Kidney tubule cell (primary cell): ENCODE results near the gene FCN3.
A peak's percentile ranks its signal among the peaks of the same experiment; 100 is the strongest.

Experiments used
- DNase-seq: peaks from one replicate; pipeline ENCODE4 v3.0.0-alpha.2; 2018; ENCODE audit warnings: low spot score

FCN3 gene

DNA sequence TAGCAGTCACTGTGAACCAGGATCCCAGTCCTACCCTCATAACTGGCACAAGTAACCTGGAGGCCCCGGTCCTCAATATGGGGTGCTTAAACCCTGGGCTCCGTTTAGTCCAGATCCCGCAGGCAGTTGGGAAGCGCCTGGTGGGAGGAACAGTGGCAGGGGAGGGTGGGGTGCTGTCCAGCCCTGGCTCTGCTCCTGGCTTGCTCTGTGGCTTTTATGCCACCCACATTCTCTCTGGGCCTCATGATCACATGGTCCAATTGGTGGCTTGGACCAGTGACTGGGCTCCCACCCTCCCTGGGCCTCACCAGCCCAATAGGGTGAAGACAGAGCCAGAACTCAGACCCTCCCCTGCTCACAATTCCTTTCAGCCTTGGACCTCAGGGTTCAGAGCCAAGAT is 5.6 kb upstream of the FCN3 start:
- DNase-seq: no peak

DNA sequence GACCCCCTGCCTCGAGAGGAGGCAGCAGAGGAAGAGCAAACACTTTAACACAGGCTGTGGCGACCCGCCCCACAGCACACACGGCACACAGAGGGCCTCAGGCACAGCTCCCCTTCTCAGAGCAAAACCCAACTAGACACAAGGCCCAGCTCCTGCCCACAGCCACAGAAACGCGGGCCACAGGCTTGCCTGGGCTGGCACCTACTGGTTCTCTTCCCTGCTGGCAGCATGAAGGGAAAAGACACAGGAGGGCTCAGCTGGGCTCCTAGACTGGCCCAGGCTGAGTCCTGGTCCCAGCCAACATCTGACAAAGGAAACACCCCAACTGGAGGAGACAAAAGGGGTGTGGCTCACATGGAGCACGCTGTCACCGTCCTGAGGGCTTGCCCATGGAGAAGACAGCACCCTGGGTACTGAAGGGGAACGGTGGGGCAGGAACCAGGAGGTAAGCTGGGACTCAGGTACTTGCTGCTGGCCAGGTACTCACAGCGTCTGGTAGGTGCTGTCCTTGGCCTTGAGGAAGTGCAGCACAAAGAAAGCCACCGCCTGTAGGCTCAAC is 5.0 kb upstream of the FCN3 start:
- no peak for DNase-seq

DNA sequence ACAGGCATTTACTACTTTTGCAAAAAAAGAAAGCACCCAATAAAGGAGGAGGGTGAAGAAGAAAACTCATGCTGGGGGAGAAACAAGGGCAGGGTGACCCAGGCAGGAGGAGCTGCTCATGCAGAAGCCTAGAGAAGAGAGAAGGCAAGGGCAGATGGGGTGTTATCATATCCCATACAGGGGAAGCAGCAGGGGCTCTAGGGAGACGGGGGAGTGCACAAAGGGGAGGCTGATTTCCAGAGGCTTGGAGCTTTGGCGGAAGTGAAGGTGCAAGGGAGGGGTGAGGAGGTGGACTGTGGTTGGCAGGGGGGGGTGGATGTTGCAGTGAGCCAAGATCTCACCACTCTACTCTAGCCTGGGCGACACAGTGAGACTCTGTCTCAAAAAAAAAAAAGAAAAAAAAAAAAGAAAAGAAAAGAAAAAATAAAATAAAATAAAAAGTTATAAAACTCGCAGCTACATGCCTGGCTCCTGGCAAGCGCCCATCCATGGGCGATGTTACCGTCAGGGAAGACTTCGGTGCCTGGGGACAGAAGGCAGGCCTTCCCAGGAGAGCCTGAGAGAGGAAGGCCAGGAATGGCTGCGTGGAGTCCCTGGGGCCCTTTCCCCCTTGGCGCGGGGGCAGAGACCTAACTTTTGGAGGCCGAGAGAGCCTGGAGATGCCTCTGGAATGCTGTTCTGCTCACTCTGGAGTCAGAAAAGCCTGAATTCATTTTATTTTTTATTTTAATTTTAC is 3.3 kb upstream of the FCN3 start:
- no peak for DNase-seq

DNA sequence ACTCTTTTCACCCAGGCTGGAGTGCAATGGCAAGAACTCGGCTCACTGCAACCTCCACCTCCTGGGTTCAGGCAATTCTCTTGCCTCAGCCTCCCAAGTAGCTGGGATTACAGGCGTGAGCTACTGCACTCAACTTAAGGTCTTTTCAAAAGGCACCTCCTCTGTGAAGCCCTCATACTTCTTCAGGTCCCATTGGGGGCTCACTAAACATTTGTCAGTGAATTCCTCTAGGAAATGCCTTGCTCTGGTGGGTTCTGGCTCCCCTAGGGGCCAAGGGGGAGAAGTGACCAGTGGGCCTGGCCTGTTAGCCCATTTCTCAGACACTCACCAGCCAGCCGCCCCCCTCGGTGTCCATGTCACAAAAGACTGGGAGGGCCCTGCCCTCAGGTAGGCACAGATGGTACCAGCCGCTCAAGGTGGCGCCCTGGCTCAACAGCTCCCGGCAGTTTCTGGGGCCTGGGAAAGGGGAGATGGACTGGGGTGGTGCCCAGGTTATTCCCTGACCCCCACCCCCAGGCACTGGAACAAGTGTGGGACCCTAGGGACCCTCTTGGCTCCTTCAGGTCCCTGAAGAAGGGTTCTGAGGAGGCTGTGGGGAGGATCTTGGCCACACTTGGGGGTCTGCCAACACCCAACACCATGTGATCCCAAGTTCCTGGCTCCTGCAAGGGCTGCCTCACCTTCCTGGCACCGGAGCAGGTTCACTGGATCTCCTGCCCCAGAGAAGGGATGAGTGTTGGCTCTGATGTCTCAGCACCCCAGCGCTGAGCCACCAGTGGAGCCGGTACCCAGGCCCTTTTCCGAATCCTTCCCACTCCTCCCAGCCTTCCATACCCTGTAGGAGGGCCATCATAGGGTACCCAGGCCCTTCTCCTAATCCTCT is 1.6 kb downstream of the FCN3 start:
- peak; percentile 28 for DNase-seq

DNA sequence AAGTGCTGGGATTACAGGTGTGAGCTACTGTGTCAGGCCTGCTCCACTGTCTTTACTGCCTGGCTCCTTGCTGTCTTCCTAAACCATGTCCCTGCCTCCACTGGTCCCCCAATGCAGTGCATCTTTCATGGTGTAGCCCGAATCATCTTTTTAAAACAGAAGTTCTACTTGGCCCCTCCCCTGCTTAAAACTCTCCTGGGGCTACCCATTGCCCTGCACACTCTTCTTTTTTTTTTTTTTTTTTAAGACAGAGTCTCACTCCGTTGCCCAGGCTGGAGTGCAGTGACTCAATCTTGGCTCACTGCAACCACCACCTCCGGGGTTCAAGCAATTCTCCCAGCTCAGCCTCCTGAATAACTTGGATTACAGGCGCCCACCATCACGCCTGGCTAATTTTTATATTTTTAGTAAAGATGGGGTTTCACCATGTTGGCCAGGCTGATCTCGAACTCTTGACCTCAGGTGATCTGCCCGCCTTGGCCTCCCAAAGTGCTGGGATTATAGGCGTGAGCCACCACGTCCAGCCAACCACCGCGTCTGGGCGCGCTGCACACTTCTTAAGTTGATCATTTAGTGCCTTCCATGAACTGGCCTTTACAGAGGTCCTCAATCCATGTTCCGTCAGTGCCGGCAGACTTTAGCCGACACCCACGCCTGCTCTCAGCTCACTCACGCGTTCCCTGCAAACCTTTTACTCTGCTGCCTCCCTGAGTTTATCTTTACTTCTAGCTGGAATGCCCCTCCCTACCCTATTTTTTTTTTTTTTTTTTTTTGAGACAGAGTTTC is 2.4 kb downstream of the FCN3 start:
- peak; percentile 73 for DNase-seq

DNA sequence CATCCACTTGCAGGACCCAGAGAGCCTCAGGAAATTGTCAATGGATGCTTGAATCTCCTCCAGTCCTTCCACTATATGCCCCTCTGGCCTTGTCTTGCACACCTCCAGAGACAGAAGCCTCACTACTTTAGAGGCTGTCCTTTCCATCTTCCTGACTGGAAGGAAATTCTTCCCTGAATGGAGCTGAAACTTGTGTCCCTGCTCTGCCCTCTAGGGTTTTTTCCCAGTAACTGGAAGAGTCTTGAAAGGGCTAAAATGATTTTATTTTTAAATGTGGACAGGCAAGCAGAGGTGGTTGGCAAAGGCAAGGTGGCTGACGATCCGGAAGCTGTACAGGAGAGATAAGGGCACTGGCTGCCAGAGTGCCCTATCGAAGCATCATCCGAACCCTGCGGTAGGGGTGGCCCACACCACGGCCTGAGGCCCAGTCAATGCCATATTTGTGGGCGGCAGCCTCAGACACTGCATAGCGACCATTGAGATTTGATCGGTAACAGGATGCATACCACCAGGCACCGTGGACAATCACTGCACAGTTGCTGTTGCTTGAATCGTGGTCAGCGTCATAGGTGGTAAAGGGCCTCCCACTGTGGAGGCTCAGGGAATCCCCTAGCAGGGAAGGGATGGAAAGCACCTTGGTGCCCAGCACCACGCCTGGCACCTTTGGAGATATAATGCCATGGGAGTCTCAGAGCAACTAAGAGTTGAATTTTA is 5.6 kb downstream of the FCN3 start:
- no peak for DNase-seq

DNA sequence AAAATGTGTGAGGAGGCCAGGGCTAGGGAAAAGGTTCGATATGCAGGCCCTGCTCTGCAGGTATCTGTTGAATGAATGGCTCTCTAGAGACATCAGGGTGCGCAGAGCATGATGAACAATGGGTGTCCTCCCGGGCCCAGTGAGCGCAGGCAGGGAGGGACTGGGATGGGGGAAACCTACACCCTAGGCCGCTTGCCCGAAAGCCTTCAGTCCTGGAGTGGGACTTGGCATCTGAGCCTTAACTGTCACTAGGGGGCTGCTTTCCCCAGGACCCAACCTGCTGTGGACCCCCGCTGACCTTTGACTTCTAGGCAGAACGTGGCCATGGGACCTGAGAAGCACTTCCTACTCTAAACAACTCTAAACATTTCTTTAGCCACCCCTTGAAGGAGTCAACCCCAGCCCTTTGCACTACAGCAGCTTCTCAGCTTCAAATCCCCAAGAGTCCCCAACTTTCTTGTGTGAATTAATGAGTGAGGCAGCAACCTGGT is 7.4 kb downstream of the FCN3 start:
- no peak for DNase-seq

DNA sequence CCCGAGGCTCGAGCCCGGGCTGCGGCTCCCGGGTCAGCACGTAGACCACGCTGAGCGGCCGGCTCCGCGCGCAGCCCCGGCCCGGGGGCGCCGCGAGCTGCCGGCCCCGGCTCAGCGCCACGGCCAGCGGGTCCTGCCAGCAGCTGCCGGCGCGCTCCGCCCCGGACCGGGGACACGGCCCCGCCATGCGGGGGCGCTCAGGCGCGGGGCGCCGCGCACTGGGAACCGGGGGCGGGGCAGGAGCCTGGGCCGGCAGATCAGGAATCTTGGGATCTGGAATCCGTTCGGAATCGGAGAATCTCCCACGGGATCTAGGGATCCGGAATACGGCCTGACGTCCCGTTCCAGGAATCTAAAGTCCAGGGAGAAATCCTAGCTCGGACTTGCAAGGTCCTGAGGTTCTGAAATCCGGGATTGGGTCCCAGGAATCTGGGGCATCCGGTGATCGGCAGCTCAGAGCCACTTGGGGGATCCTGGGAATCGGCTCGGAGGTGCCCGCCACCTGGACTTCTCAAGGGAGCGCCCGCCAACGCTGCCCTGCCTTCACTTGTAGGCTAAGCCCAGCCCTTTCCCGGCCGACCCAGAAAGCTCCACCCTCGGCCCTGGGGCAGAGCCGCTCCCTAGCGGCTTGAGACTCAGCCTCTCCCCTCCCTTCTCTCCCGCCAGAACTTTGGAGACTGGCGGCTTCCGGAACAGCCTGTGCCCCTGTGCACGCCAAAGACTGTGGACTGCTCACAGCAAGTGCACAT is 8.0 kb downstream of the FCN3 start, which contains the start of gene MAP3K6:
TSS of gene MAP3K6 (minus strand) at position 551 of the 749 bp plus-strand sequence. CDS start at position 187, 364 bp downstream.
- peak; percentile 82 for DNase-seq

GRCh38 chr1:27366113-27366410 is 8.6 kb downstream of the FCN3 start:
- peak; percentile 79 for DNase-seq

GRCh38 chr1:27365372-27366112 is 9.1 kb downstream of the FCN3 start:
- peak; percentile 87 for DNase-seq

GRCh38 chr1:27364696-27365371 is 9.8 kb downstream of the FCN3 start:
- no peak for DNase-seq

DNA sequence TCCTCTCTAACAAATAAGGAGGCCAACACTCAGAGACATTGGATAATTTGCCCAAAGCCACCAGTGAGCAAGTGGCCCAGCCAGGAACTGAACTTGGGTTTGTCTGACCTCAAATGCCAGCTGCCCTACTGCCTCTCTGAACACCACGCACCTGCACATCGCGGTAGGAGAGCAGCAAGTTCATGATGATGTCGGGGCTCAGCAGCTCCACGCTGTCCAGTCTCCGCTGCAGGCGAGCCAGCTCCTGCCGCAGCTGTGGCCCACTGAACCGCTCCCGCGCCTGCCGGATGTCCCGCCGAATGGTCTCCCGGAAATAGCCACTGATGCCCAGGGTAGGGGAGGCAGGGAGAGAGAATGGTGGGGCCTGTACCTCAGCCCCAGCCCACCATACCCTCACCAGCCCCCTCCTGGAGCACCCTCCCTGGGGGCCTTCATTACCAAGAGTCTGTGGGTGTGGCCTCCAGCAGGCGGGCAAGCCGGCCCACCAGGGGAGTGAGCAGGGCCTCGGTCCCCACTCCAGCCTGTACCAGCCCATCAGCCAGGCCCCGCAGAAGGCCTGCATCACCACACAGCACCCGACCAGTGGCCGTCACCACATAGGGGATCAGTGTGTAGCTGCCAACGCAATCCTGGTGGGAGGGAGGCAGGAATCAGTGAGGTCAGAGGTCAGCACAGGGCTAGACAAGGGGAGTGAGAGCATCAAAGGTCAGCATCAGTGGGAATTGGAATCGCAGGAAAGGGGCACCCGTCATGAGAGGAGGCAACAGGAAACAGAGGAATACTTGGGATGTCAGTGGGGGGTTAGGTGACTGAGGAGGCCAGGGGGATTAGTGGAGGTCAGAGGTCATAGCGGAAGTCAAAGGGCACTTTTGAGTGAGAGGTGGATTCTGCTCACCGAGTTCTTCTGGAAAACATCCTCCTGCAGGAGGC is 10.6 kb downstream of the FCN3 start:
- no peak for DNase-seq

- no peak for DNase-seq
Measured at GRCh38 chr1:27361553-27361952, 13.1 kb downstream of the FCN3 start.

- no peak for DNase-seq
Measured at GRCh38 chr1:27361044-27361402, 13.6 kb downstream of the FCN3 start.

- no peak for DNase-seq
Measured at GRCh38 chr1:27360159-27361043, 14.2 kb downstream of the FCN3 start.

DNA sequence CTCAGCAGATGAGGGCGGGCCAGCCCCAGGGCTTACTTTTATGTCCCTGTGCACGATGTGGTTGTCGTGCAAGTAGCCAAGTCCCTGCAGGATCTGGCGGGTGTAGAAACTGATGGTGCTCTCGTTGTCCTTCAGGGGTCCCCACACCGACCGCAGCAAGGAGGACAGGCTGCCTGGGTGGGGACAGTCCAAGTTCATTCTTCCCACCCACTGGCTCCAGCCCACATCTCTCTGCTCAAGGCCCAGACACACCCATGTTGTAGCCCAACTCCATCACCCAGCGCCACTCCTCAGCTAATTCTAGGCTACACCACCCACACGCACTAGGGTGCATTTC is 14.8 kb downstream of the FCN3 start:
- DNase-seq: no peak

GRCh38 chr1:27358928-27359313 is 15.7 kb downstream of the FCN3 start:
- DNase-seq: no peak
